ENCODE measurements around the gene IL1F10. TPM values are rescaled to one million over a fixed set of nuclear protein-coding genes. Genes with fewer than 3 reads are reported as not detected.

The IL1F10 gene
- total and polyA plus RNA-seq, 8 donors, result not detected

- no peak overlapping the region for H3K4me3 ChIP-seq
- DNase-seq (no peak), ATAC-seq (no peak)
- peaks cover 0 to 5% of the 10 kb centered on the region in 2 donors for H3K27me3 ChIP-seq
- H3K36me3 ChIP-seq, result no peaks in the 10 kb centered on the region
- no peaks in the 10 kb centered on the region for H3K4me1 ChIP-seq
- no peak for TF ChIP-seq CTCF (IDR thresholded peaks at IDR 0.05)
- H3K27ac ChIP-seq, result no peak overlapping the region
- intact Hi-C loops (cut with DNase I), result no loop called here
- peaks cover 0 to 11% of the 10 kb centered on the region in 2 donors for H3K9me3 ChIP-seq
Measured at GRCh38 chr2:113057117-113057516, 10.7 kb upstream of the IL1F10 start.

- no peak for TF ChIP-seq CTCF (IDR thresholded peaks at IDR 0.05)
- H3K27ac ChIP-seq, result no peak overlapping the region
- no peaks in the 10 kb centered on the region for H3K36me3 ChIP-seq
- no peak for ATAC-seq
- H3K9me3 ChIP-seq, result peaks cover 0 to 11% of the 10 kb centered on the region in 2 donors
- no peak overlapping the region for H3K4me3 ChIP-seq
- H3K27me3 ChIP-seq, result peaks cover 0 to 7% of the 10 kb centered on the region in 2 donors
- DNase-seq, result no peak
- intact Hi-C loops (cut with DNase I), result no loop called here
- H3K4me1 ChIP-seq, result no peaks in the 10 kb centered on the region
Measured at GRCh38 chr2:113058411-113058994, 9.3 kb upstream of the IL1F10 start.

GRCh38 chr2:113058998-113059960, 8.5 kb upstream of the IL1F10 start, which contains the start of gene IL36RN:
Gene IL36RN (plus strand): TSS chr2:113059198. CDS start chr2:113059439, 241 bp downstream.
- H3K9me3 ChIP-seq, result peaks cover 0 to 11% of the 10 kb centered on the region in 2 donors
- DNase-seq (peak in 1 of 4 donors; percentile 17), ATAC-seq (no peak)
- intact Hi-C loops (cut with DNase I), result no loop called here
- H3K4me1 ChIP-seq, result no peaks in the 10 kb centered on the region
- H3K27me3 ChIP-seq, result peaks cover 0 to 7% of the 10 kb centered on the region in 2 donors
- no peak within 1 kb of the TSS for H3K27ac ChIP-seq
- no peaks in the 10 kb centered on the region for H3K36me3 ChIP-seq
- no peak within 1 kb of the TSS for H3K4me3 ChIP-seq
- TF ChIP-seq CTCF (IDR thresholded peaks at IDR 0.05), result no peak

- TF ChIP-seq CTCF (IDR thresholded peaks at IDR 0.05), result no peak
- Histone ChIP-seq H3K36me3 (no peaks in the 10 kb centered on the region), H3K4me3 (no peak overlapping the region), H3K4me1 (no peaks in the 10 kb centered on the region), H3K27me3 (peaks cover 0 to 7% of the 10 kb centered on the region in 2 donors), H3K27ac (no peak overlapping the region), H3K9me3 (peaks cover 0 to 3% of the 10 kb centered on the region in 2 donors)
- DNase-seq (no peak), ATAC-seq (no peak)
- intact Hi-C loops (cut with DNase I), result no loop called here
Measured at GRCh38 chr2:113060396-113060795, 7.4 kb upstream of the IL1F10 start.

- H3K9me3 ChIP-seq, result no peaks in the 10 kb centered on the region
Measured at GRCh38 chr2:113060796-113061195, 7.0 kb upstream of the IL1F10 start.

More at GRCh38 chr2:113060796-113061195, 7.0 kb upstream of the IL1F10 start:
- TF ChIP-seq CTCF (IDR thresholded peaks at IDR 0.05), result no peak
- Histone ChIP-seq H3K4me1 (no peaks in the 10 kb centered on the region), H3K36me3 (no peaks in the 10 kb centered on the region), H3K27ac (no peak overlapping the region), H3K4me3 (no peak overlapping the region), H3K27me3 (peaks cover 0 to 7% of the 10 kb centered on the region in 2 donors)
- DNase-seq (no peak), ATAC-seq (no peak)
- intact Hi-C loops (cut with DNase I), result no loop called here
